Gastrocnemius medialis (tissue), 4 donors: ENCODE measurements around the gene SEMA6B. TPM values are rescaled to one million over a fixed set of nuclear protein-coding genes. Genes with fewer than 3 reads are reported as not detected.

Source experiments
- ATAC-seq, 2 donors: fragments of 150-250 bp; one replicate each; pipeline ENCODE4 v1.9.1; 2016
- DNase-seq, 2 donors: peaks; one replicate each; pipeline ENCODE4 v3.0.0-alpha.2; 2019
- H3K27ac ChIP-seq, 4 donors: fragments of 200-600 bp; sonication (generic); 1 replicate in 1 of 4; 2 replicates in 3 of 4; pipeline ENCODE4 v1.5.1; 2016 to 2018; ENCODE audit warnings: mild to moderate bottlenecking in 2 of 4, moderate library complexity in 1 of 4
- H3K27me3 ChIP-seq, 3 donors: fragments of 200-600 bp; sonication (generic) in 2 of 3; 1 replicate in 1 of 3; 2 replicates in 2 of 3; pipeline versions ENCODE4 v1.5.1 to v1.6.0; 2016 to 2019; ENCODE audit warnings: mild to moderate bottlenecking in 1 of 3, moderate library complexity in 1 of 3
- H3K36me3 ChIP-seq, 2 donors: fragments of 200-600 bp; sonication (generic) in 1 of 2; one replicate each; pipeline ENCODE4 v1.5.1; 2017 to 2018
- H3K4me1 ChIP-seq, 2 donors: fragments of 200-600 bp; sonication (generic) in 1 of 2; one replicate each; pipeline ENCODE4 v1.5.1; 2016 to 2017; ENCODE audit warnings: mild to moderate bottlenecking in 2 of 2
- H3K4me3 ChIP-seq, 4 donors: fragments of 200-600 bp; sonication (generic) in 3 of 4; 1 replicate in 1 of 4; 2 replicates in 3 of 4; pipeline ENCODE4 v1.5.1; 2016 to 2019; ENCODE audit warnings: mild to moderate bottlenecking in 2 of 4
- H3K9me3 ChIP-seq, 3 donors: fragments of 200-600 bp; sonication (generic) in 2 of 3; 1 replicate in 1 of 3; 2 replicates in 2 of 3; pipeline ENCODE4 v1.5.1; 2016 to 2019
- CTCF ChIP-seq, 5 experiments: fragments of 450-650 bp in 3 of 5; fragments of 200-600 bp in 2 of 5; sonication (generic) in 2 of 5; IDR thresholded peaks in 4 of 5; conservative IDR thresholded peaks in 1 of 5; 1 replicate in 4 of 5; 2 replicates in 1 of 5; pipeline ENCODE4 v1.5.1; 2016 to 2019; ENCODE audit warnings: antibody characterized with exemption in 5 of 5, mild to moderate bottlenecking in 3 of 5, moderate library complexity in 3 of 5
- POLR2A ChIP-seq, 2 donors: fragments of 450-650 bp; IDR thresholded peaks; one replicate each; pipeline ENCODE4 v1.6.1; 2017; ENCODE audit warnings: antibody characterized with exemption in 2 of 2, mild to moderate bottlenecking in 2 of 2, moderate library complexity in 2 of 2
- in situ Hi-C, 4 donors: fragments of 200-750 bp; cut with MboI; loops; one replicate each; pipeline versions ENCODE4 v1.15.0 to v1.8.0; 2017; ENCODE audit warnings: low sequenced_read_pairs in 4 of 4
- intact Hi-C: fragments of 100-400 bp; cut with DNase I; formaldehyde crosslinking; loops from one replicate; pipeline ENCODE4 v1.15.1; 2023; ENCODE audit warnings: low total_unique reads
- total RNA-seq, 4 donors: library from RNA; depleted of rRNA; stranded (reverse); fragments of >200 nt; gene quantifications; one replicate each; pipeline versions ENCODE4 v1.1.0 to v1.2.3, GENCODE V29; 2016

SEMA6B gene
- total RNA-seq, 4 donors from 2014 or later = 1.4 to 3.3 (median 2.6) TPM

DNA sequence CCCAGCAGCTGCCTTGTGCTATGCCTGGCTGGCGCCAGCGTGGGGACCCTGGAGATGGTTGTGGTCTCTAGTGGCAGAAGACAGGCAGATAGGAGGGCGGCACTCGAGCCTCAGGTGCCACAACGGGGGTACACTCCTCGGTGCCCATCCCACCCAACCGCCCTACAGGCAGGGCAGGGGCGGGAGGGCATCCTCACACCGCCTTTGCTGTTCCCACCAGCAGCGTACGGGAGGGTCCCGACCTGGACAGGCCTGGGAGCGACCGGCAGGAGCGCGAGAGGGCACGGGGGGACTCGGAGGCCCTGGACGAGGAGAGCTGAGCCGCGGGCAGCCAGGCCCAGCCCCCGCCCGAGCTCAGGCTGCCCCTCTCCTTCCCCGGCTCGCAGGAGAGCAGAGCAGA is 57.8 kb downstream of the SEMA6B start:
- Histone ChIP-seq H3K4me3 (no peak overlapping the region), H3K4me1 (peaks cover 8 to 13% of the 10 kb centered on the region in 2 donors), H3K27me3 (no peaks in the 10 kb centered on the region), H3K36me3 (peaks cover 0 to 68% of the 10 kb centered on the region in 2 donors), H3K9me3 (no peaks in the 10 kb centered on the region), H3K27ac (peak overlapping the region in 3 of 4 donors; percentile 25 to 99 (median 61))
- ATAC-seq (no peak), DNase-seq (no peak)
- intact Hi-C loops (no loop called here), in situ Hi-C loops (no loop called here)
- TF ChIP-seq POLR2A (IDR thresholded peaks at IDR 0.05) (no peak), CTCF (IDR thresholded peaks at IDR 0.05 in 4 of 5, conservative IDR thresholded peaks at IDR 0.05 in 1 of 5) (no peak)

GRCh38 chr19:4500841-4501591 is 58.5 kb downstream of the SEMA6B start:
- Histone ChIP-seq H3K9me3 (no peaks in the 10 kb centered on the region), H3K27ac (peak overlapping the region in 3 of 4 donors; percentile 25 to 99 (median 61)), H3K4me3 (no peak overlapping the region), H3K4me1 (peaks cover 4 to 9% of the 10 kb centered on the region in 2 donors), H3K27me3 (no peaks in the 10 kb centered on the region), H3K36me3 (peaks cover 0 to 67% of the 10 kb centered on the region in 2 donors)
- intact Hi-C loops (no loop called here), in situ Hi-C loops (no loop called here)
- ATAC-seq (no peak), DNase-seq (no peak)
- TF ChIP-seq POLR2A (IDR thresholded peaks at IDR 0.05) (no peak), CTCF (IDR thresholded peaks at IDR 0.05 in 4 of 5, conservative IDR thresholded peaks at IDR 0.05 in 1 of 5) (no peak)

GRCh38 chr19:4499855-4500254 is 59.6 kb downstream of the SEMA6B start:
- H3K4me3 ChIP-seq = no peak overlapping the region
- H3K27me3 ChIP-seq = no peaks in the 10 kb centered on the region
- TF ChIP-seq CTCF (IDR thresholded peaks at IDR 0.05 in 4 of 5, conservative IDR thresholded peaks at IDR 0.05 in 1 of 5) (no peak), POLR2A (IDR thresholded peaks at IDR 0.05) (no peak)
- in situ Hi-C loops (no loop called here), intact Hi-C loops (no loop called here)
- DNase-seq = no peak
- peaks cover 0 to 63% of the 10 kb centered on the region in 2 donors for H3K36me3 ChIP-seq
- no peaks in the 10 kb centered on the region for H3K4me1 ChIP-seq
- H3K27ac ChIP-seq = no peak overlapping the region
- no peak for ATAC-seq
- no peaks in the 10 kb centered on the region for H3K9me3 ChIP-seq

- H3K27ac ChIP-seq = no peak overlapping the region
- DNase-seq (no peak), ATAC-seq (no peak)
- no peaks in the 10 kb centered on the region for H3K9me3 ChIP-seq
- H3K36me3 ChIP-seq = peaks cover 0 to 63% of the 10 kb centered on the region in 2 donors
- no peak overlapping the region for H3K4me3 ChIP-seq
- no peaks in the 10 kb centered on the region for H3K27me3 ChIP-seq
- in situ Hi-C loops (no loop called here), intact Hi-C loops (no loop called here)
- TF ChIP-seq CTCF (IDR thresholded peaks at IDR 0.05 in 4 of 5, conservative IDR thresholded peaks at IDR 0.05 in 1 of 5) = no peak
- no peaks in the 10 kb centered on the region for H3K4me1 ChIP-seq
Measured at GRCh38 chr19:4499318-4499717, 60.2 kb downstream of the SEMA6B start.
